Endothelial cell of umbilical vein (primary cell): ENCODE results near the gene RPGRIP1.

ENCODE experiments used
- EZH2 ChIP-seq: IDR thresholded peaks from 2 replicates; pipeline ENCODE4 v1.6.1; 2012; ENCODE audit warnings: borderline replicate concordance, low read depth, mild to moderate bottlenecking, moderate library complexity, low read length, inconsistent platforms; ENCODE audit not compliant: severe bottlenecking
- FOS ChIP-seq: IDR thresholded peaks from 2 replicates; pipeline ENCODE4 v1.6.1; 2011; ENCODE audit warnings: mild to moderate bottlenecking, low read length, moderate library complexity, borderline replicate concordance; ENCODE audit not compliant: insufficient read depth
- GATA2 ChIP-seq: IDR thresholded peaks from 2 replicates; pipeline ENCODE4 v1.7.0; 2011; ENCODE audit warnings: low read depth, mild to moderate bottlenecking, moderate library complexity, mixed read lengths, low read length; ENCODE audit not compliant: insufficient read length, insufficient read depth
- JUN ChIP-seq: IDR thresholded peaks from 2 replicates; pipeline ENCODE4 v1.6.1; 2011; ENCODE audit warnings: borderline replicate concordance, low read depth; ENCODE audit not compliant: insufficient read length, insufficient read depth
- POLR2A ChIP-seq: IDR thresholded peaks from 2 replicates; pipeline ENCODE4 v1.6.1; 2012; ENCODE audit warnings: low read depth, mild to moderate bottlenecking, control low read depth, low read length
- POLR2AphosphoS5 ChIP-seq: IDR thresholded peaks from 2 replicates; pipeline ENCODE4 v1.6.1; 2012; ENCODE audit warnings: low read depth, mild to moderate bottlenecking, control low read depth, low read length, moderate library complexity; ENCODE audit not compliant: insufficient read depth
- TF ChIP-seq, protein P1 (sequence below), 2 donors: IDR thresholded peaks; 1 replicate in 1 of 2; 2 replicates in 1 of 2; pipeline ENCODE4 v1.5.1; 2011; ENCODE audit warnings: low read length in 2 of 2, mild to moderate bottlenecking in 2 of 2, moderate library complexity in 2 of 2, control low read depth in 1 of 2, inconsistent platforms in 1 of 2, low read depth in 1 of 2; ENCODE audit not compliant: insufficient read depth in 1 of 2; ENCODE audit errors: extremely low read depth in 1 of 2
- TF ChIP-seq, protein P2 (sequence below): IDR thresholded peaks from 2 replicates; pipeline ENCODE4 v1.6.1; 2011; ENCODE audit not compliant: insufficient read depth, insufficient read length

DNA sequence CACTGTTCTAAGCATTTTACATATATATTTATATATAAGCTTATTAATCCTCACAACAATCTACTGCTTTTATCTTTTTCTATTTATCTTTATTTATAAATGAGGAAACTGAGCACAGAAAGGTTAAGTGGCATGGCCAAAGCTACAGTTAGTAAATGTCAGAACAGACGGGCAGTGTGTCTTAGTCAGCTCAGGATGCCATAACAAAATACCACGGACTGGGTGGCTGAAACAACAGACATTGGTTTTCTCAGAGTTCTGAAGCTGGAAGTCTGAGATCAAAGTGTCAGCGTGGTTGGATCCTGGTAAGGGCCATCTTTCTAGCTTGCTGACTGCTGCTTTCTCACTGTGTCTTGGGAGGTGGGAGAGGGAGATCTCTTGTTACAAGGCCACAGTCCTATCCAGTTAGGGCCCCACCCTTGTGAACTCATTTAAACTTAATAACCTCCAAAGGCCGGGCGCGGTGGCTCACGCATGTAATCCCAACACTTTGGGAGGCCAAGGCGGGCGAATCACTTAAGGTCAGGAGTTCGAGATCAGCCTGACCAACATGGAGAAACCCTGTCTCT lies 19.8 kb downstream of the RPGRIP1 start:
- TF ChIP-seq, protein P1, sequence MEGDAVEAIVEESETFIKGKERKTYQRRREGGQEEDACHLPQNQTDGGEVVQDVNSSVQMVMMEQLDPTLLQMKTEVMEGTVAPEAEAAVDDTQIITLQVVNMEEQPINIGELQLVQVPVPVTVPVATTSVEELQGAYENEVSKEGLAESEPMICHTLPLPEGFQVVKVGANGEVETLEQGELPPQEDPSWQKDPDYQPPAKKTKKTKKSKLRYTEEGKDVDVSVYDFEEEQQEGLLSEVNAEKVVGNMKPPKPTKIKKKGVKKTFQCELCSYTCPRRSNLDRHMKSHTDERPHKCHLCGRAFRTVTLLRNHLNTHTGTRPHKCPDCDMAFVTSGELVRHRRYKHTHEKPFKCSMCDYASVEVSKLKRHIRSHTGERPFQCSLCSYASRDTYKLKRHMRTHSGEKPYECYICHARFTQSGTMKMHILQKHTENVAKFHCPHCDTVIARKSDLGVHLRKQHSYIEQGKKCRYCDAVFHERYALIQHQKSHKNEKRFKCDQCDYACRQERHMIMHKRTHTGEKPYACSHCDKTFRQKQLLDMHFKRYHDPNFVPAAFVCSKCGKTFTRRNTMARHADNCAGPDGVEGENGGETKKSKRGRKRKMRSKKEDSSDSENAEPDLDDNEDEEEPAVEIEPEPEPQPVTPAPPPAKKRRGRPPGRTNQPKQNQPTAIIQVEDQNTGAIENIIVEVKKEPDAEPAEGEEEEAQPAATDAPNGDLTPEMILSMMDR (IDR thresholded peaks at IDR 0.05; ENCODE audit: extremely low read depth in 1 of 2, insufficient read depth in 1 of 2, low read depth in 1 of 2, low read length in 2 of 2): no peak
- no peak for TF ChIP-seq EZH2
- TF ChIP-seq, protein P2, sequence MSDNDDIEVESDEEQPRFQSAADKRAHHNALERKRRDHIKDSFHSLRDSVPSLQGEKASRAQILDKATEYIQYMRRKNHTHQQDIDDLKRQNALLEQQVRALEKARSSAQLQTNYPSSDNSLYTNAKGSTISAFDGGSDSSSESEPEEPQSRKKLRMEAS: no peak
- no peak for TF ChIP-seq JUN
- TF ChIP-seq POLR2AphosphoS5: no peak
- TF ChIP-seq POLR2A: no peak
- TF ChIP-seq FOS: no peak
- TF ChIP-seq GATA2: no peak
